Psoas muscle (tissue), 8 donors: ENCODE data around the gene IL1RAPL1. TPM values are rescaled to one million over a fixed set of nuclear protein-coding genes. Genes with fewer than 3 reads are reported as not detected.
A peak's percentile ranks its signal among the peaks of the same experiment; 100 is the strongest.

Source experiments
- ATAC-seq, 4 donors: fragments of 200-7000 bp; cut with Tn5 transposase; one replicate each; pipeline ENCODE4 v1.9.1; 2020; ENCODE audit warnings: moderate library complexity in 3 of 4, mild to moderate bottlenecking in 2 of 4
- DNase-seq, 2 donors: peaks; one replicate each; pipeline ENCODE4 v3.0.0-alpha.2; 2020
- H3K27ac ChIP-seq: fragments of 200-600 bp; one replicate; pipeline ENCODE4 v1.8.0; 2022
- H3K27me3 ChIP-seq, 3 donors: fragments of 200-600 bp in 1 of 3; one replicate each; pipeline versions ENCODE4 v1.6.1 to v1.8.0; 2013 to 2022; ENCODE audit warnings: low read length in 2 of 3, mild to moderate bottlenecking in 2 of 3, moderate library complexity in 1 of 3; ENCODE audit not compliant: insufficient read depth in 3 of 3
- H3K36me3 ChIP-seq, 2 donors: fragments of 200-600 bp in 1 of 2; one replicate each; pipeline versions ENCODE4 v1.6.1 to v1.8.0; 2013 to 2022; ENCODE audit warnings: low read depth in 1 of 2, mild to moderate bottlenecking in 1 of 2, moderate library complexity in 1 of 2; ENCODE audit not compliant: insufficient read depth in 1 of 2
- H3K4me1 ChIP-seq: fragments of 200-600 bp; one replicate; pipeline ENCODE4 v1.8.0; 2022
- H3K4me3 ChIP-seq: fragments of 200-600 bp; one replicate; pipeline ENCODE4 v1.8.0; 2022; ENCODE audit warnings: mild to moderate bottlenecking
- H3K9me3 ChIP-seq: fragments of 200-600 bp; one replicate; pipeline ENCODE4 v1.8.0; 2022
- CTCF ChIP-seq: fragments of 200-600 bp; IDR thresholded peaks from one replicate; pipeline ENCODE4 v1.8.0; 2022; ENCODE audit warnings: antibody characterized with exemption
- WGBS, 3 donors: extraction: QIAGEN DNeasy Blood & Tissue Kit; methylation state at CpG; one replicate each; pipeline versions ENCODE4 v1.1.6 to v1.1.7; 2013; 5-methylcytosine and 5-hydroxymethylcytosine counted together
- intact Hi-C, 2 donors: fragments of 100-400 bp; cut with DNase I; formaldehyde crosslinking; loops; one replicate each; pipeline versions ENCODE4 v1.11.0 to v1.14.2; 2022
- polyA plus RNA-seq, 3 donors: library from polyadenylated mRNA; stranded (reverse); fragments of 200-250 nt; gene quantifications; one replicate each; pipeline ENCODE4 v1.2.3, GENCODE V29; 2013
- total RNA-seq, 4 donors: library from RNA; stranded (reverse); fragmentation: NEBNext Ultra II Directional in 2 of 4; extraction: Animal tissue kit (Norgen Biotek cat#: 25700) in 2 of 4; gene quantifications; one replicate each; pipeline versions ENCODE4 v1.2.1 to v1.2.4, GENCODE V29; 2021 to 2023
- donor health status: healthy with polysubstance abuse.
- donor health status: DM: no; HTN: no; CAD: no; lungs with moderate emphysema.
- donor health status: Bipolar disorder and iron deficiency.
- donor health status: healthy.
- donor health status: DM: yes; HTN: yes; CAD: no.
- donor health status: DM: no; HTN: no; CAD: no.
- donor health status: DM: no; HTN: no; CAD: no.
- donor health status: DM: yes; HTN: yes; CAD: no.

IL1RAPL1 gene
- total and polyA plus RNA-seq, 7 donors, result 0.04 to 0.50 (median 0.19) TPM; not detected in 1

GRCh38 chrX:28659269-28659668 lies 72.0 kb downstream of the IL1RAPL1 start:
- H3K9me3 ChIP-seq, result no peaks in the 10 kb centered on the region
- no peak for ATAC-seq
- TF ChIP-seq CTCF, result peak; percentile 19
- H3K36me3 ChIP-seq, result no peaks in the 10 kb centered on the region
- H3K4me3 ChIP-seq, result no peak overlapping the region
- no peak for DNase-seq
- intact Hi-C loops, result no loop called here
- no peaks in the 10 kb centered on the region for H3K27me3 ChIP-seq
- H3K4me1 ChIP-seq, result no peaks in the 10 kb centered on the region
- H3K27ac ChIP-seq, result no peak overlapping the region
- WGBS, 3 donors, result 69 to 96% (median 91%) methylated on average over 21 to 23 of the region's 23 CpGs

GRCh38 chrX:28665778-28666177 lies 78.5 kb downstream of the IL1RAPL1 start:
- no peak for ATAC-seq
- no peaks in the 10 kb centered on the region for H3K27me3 ChIP-seq

GRCh38 chrX:28668303-28668702 lies 81.1 kb downstream of the IL1RAPL1 start:
- no peak overlapping the region for H3K4me3 ChIP-seq
- DNase-seq (no peak), ATAC-seq (no peak)
- no peaks in the 10 kb centered on the region for H3K4me1 ChIP-seq
- WGBS, 3 donors, result 85 to 91% (median 91%) methylated on average over 12 to 13 of the region's 13 CpGs
- intact Hi-C loops, result no loop called here
- no peaks in the 10 kb centered on the region for H3K27me3 ChIP-seq
- no peaks in the 10 kb centered on the region for H3K36me3 ChIP-seq
- no peaks in the 10 kb centered on the region for H3K9me3 ChIP-seq
- H3K27ac ChIP-seq, result no peak overlapping the region
- no peak for TF ChIP-seq CTCF

More at GRCh38 chrX:28665778-28666177, 78.5 kb downstream of the IL1RAPL1 start:
- Histone ChIP-seq H3K36me3 (no peaks in the 10 kb centered on the region), H3K9me3 (no peaks in the 10 kb centered on the region), H3K4me1 (no peaks in the 10 kb centered on the region), H3K4me3 (no peak overlapping the region), H3K27ac (no peak overlapping the region)
- TF ChIP-seq CTCF, result no peak
- DNase-seq, result no peak
- intact Hi-C loops, result no loop called here
- 72 to 93% (median 92%) methylated on average over 9 to 10 of the region's 10 CpGs for WGBS, 3 donors

GRCh38 chrX:28668957-28669356 lies 81.7 kb downstream of the IL1RAPL1 start:
- Histone ChIP-seq H3K36me3 (no peaks in the 10 kb centered on the region), H3K27me3 (no peaks in the 10 kb centered on the region), H3K9me3 (no peaks in the 10 kb centered on the region), H3K27ac (no peak overlapping the region), H3K4me3 (no peak overlapping the region), H3K4me1 (no peaks in the 10 kb centered on the region)
- ATAC-seq, result no peak
- no peak for TF ChIP-seq CTCF
- 77 to 82% (median 81%) methylated on average over 4 of the region's 4 CpGs for whole genome bisulfite sequencing, 3 donors
- no peak for DNase-seq
- intact Hi-C loops, result no loop called here

GRCh38 chrX:28670074-28670473 lies 82.8 kb downstream of the IL1RAPL1 start:
- no peak for ATAC-seq
- Histone ChIP-seq H3K36me3 (no peaks in the 10 kb centered on the region), H3K9me3 (no peaks in the 10 kb centered on the region), H3K4me3 (no peak overlapping the region), H3K4me1 (no peaks in the 10 kb centered on the region), H3K27me3 (no peaks in the 10 kb centered on the region), H3K27ac (no peak overlapping the region)
- DNase-seq, result no peak
- intact Hi-C loops, result no loop called here
- 47 to 85% (median 69%) methylated on average over 2 of the region's 2 CpGs for WGBS, 3 donors
- TF ChIP-seq CTCF, result no peak
